NCI-H748 (cell line): Measurements from ENCODE around the gene KCNJ2.
A peak's percentile ranks its signal among the peaks of the same experiment; 100 is the strongest.

Experiments used
- DNase-seq: peaks from one replicate; lab custom pipeline; 2025; ENCODE audit not compliant: unreplicated experiment; lab: John Stamatoyannopoulos, UW

Gene KCNJ2

DNA sequence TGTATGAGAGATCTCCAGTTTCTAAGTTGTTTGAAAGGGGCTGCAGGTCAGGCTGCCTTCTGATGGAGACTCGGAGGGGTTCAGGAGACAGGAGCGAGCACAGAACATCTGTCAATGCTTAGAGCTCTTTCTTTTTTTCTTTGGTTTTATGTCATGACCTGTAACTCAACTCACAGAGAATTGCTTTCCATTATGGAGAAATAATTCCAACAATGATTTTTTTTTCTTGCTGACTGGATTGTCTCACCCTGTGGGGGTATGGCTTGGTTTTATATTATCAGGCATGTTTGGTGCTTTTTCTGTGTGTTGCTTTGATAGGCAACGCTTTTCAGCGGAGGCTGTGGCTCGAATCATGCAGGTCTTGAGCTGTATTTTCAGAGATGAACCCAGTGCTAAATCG lies 10.7 kb upstream of the KCNJ2 start:
- no peak for DNase-seq

DNA sequence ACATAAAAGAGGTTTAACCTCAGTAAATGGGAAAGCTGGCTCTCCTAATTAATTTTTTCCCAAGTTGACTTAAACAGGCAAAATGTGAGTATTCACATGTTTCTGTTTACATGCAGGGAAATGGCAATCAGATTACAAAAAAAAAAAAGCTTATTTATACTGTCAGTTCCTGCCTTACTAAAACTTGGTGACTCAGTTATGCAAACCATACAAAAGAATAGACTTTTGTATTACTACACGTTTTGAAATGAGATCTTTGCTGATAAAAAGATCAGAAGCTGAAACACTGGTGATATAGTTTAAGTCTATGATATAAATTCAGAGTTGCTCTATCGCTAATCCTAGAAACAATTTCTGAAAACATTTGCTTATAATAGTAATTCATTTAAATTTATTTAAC lies 9.4 kb upstream of the KCNJ2 start:
- DNase-seq, result no peak

DNA sequence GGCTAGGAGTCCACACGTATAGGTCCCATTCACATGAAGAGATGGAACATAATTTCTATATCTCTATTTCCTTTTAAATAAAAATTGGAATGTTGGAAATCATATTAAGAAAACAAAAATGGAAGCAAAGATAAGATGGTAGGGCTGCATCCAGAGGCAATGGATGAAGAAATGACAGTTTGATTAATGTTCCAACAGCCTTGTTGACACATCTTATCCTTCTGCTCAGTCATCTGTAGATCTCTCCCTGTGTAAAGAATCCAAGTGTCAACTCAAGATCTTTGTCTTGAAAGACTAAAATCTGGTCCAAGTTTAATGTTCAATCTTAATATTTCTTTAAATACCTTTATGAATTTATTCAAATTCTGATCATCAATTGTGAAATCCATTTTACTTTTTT lies 7.8 kb upstream of the KCNJ2 start:
- DNase-seq, result no peak

DNA sequence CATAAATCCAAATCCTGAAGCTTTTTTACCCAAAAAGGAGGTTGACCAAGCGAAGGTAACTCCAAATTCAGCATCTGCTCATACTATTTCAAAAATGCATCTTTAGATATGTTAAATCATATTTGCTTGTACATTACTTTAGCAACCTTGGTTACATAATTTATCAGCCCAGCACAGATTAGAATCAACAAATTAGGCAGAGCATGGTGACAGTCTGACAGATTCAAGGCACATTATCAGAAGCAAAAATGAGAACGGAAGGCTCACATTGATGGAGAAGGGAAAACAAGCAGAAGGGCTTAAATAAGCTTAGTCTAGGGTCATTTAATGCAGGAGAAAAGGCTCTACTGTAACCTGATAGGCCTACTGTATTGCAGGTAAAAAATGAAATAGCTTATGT lies 3.9 kb upstream of the KCNJ2 start:
- DNase-seq, result no peak

DNA sequence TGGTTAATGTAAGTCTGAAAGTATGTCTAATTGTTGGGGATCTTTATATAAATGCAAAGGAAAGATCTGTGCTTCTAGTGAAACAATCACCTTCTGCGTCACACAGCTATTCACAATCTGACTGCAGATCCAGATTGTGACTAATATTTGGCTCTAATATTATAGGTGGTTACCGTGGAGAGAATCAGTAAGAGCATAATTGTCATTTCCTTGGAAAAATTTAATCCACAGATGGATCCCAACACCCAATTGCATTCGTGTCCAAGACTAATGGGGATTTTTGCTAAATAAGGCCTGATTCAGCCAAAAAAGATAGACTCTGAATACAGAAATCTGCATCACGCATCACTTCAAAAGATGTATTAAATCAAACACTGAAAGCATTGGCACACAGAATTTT lies 2.7 kb upstream of the KCNJ2 start:
- DNase-seq, result no peak

DNA sequence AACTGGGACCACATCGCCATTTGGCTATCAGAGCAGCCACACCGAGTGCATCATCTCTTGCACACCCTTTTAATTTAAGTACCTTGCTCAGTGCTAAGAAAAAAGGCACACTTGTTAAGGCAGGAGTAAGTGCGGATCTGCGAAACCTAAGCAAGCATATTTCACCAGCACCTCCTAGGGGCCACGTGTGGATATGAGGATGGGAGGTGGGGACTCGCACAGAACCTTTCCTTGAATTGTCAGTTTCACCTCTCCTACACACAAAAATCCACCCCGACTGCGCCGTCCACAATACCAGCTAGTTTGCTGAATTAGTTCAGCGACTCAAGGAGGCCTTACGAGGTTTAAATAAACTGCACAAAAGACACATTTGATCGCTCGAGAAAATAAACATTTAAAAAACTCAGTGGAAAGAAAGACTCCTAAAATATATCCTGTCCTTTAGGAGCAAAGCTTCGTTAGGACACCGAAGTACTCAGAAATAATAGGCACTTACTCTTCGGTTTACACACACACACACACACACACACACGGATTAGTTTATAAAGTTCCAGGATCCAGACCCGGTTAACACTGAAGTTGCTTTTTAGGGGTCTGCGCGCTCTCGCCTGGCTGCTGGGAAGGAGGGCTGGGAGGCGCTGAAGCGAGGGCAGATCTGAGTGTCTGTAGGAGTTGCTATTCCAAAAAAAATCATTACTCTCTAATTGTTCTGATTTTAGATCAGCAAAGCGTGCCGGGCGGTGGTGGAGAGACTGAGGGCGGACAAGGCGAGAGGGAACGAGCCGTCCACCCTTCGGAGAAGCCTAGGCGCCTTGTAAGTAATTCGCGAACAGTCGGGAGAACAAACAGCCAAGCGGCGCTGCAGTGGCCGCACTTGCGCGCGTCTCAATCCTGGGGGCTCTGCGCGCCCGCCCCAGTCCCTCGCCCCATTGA lies 1.0 kb upstream of the KCNJ2 start:
- DNase-seq, result peak; percentile 83

DNA sequence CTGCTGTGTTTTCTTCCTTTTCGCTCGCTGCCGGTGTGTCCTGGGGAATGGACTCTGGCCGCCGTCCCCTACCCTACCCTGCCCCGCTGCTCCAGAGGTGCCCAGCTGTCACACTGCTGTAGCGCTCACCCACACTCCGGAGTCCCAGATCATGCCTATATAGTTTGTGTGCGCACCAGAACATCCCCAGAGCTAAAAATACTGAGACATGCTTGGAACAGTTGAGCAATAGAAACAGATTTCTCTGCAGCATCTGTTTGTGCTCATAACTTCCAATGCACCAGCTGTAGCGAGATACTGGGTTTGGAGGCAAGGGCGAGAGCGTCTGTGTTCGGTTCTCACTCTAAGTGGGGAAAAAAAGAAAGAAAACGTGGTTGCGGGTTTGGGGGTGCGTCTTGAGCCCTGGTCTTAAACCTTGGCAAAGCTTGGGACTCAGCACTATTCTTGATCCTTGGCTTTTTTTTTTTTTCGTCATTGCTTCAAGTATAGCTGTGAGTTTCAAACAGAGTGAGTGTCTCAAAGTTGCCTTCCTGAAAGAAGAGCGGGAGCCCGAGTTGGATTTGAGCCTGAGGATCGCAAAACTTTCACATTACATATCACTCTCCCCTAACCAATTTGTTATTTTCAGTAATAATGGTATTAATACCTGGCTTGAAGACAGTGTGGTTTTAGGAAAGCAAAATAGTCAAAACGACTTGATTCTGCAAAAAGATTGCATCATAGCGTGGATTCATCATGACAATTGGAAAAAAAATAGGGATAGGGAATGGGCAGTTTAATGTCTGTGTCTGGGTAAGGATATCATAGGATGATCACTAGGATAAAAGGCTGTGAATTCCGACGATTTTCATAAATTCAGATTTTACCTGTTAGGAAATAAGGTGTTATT lies 621 bp downstream of the KCNJ2 start:
- DNase-seq, result peak; percentile 59

DNA sequence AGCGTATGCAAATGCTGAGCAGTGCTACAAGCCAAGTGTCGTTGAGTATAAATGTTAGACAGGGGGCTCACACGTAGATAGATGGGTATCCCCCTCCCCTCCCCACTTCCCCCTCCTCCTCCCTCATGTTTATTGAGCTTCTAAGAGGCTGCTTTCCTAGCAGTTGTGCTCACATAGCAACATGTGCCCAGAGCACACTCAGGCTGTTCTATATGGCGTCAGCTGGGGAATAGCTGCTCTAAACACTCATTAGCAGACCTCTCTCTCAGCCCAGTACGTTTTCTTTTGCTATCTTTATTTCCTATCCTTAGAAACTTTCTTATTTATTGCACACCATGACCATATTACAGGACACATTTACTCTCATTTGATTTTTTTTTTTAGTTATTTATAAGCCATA lies 1.8 kb downstream of the KCNJ2 start:
- DNase-seq, result peak; percentile 17

DNA sequence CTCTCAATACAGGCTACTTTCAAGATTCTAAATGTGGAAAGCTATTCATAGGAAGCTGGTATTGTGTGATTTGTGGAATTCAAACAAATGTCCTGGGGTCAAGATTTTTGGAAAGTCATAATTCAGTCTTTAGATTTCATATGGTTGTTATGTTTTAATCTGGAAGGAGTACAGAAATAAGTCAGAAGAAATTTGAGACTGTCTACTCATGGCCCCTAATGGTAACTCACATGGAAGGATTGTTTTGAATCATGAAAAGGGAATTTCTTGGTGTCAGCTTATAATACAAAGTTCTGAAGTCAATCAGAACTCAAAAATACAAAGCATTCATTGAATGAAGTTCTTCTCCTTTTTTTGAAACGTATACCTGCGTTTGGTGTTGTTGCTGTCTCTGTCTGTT lies 3.1 kb downstream of the KCNJ2 start:
- no peak for DNase-seq

DNA sequence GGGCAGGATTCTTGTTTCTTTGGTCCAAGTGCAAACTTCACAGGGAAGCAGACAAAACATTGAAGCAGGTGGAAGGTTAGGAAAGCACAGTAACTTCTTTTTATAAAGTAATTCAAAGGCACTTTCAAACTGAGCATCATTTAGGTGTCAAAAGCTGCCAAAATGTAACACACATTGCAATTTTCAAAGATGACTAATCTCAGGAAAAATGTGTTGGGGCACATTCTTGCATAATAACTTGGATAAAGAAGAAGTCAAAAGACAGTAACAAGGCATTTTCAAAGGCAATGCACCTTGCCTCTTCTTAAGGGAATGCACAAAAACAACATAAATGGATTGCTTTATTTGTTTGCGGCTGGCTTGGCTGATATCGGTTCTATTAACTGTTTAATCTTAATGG lies 3.6 kb downstream of the KCNJ2 start:
- no peak for DNase-seq

DNA sequence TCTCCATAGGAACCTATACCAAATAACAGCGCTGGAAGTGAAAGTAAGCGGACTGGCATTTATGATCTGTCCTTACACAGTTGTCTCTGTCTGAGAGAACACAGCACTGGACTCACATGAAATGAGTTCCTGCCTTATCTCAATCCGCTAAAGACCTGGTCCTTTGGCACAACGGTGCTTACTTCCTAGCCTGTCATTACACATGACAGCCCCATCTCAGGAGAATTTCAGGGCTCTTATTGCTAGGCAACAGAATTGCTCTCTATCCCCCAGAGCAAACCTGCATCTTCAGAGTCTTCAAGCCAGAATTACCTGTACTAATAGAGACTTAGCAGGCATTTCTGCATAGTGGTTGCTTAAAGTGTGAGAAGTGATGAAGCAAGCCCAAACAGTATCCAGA lies 4.3 kb downstream of the KCNJ2 start:
- DNase-seq, result peak; percentile 29

DNA sequence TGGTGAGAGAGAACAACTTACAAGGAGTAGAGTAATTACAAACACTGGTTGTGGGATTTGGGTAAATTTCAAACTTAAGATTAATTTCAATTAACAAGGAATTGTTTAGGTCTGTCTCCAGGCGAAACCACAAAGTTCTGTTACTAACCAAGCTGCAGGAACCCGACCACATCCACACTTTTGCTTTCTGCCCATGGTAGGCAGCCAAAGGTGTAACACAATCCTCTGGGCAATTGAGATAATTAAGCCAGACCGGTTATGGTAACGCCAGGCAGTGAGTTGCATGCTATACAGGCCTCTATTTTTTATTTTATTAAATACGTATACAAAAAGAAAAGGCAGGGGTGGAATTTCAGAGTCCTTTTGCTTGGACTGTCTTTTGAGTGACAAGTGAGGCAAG lies 12.0 kb downstream of the KCNJ2 start:
- no peak for DNase-seq

DNA sequence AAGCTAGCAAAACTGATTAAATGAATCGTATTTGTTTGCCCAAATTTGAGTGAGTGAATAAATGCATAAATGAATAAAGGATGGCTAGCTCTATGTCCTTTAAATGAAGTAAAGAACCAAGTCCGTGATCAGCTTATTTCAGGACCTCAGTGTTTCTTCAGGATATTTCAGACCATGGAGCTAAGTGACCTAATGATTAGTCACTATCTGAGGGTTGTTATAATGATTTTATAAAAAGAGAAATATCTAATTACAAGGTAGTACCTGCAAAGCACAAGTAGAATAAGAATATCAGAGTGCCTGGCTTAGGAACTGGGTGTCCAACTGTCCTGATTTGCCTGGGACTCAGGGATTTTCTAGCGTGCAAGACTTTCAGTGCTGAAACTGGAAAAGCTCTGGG lies 12.5 kb downstream of the KCNJ2 start:
- no peak for DNase-seq

DNA sequence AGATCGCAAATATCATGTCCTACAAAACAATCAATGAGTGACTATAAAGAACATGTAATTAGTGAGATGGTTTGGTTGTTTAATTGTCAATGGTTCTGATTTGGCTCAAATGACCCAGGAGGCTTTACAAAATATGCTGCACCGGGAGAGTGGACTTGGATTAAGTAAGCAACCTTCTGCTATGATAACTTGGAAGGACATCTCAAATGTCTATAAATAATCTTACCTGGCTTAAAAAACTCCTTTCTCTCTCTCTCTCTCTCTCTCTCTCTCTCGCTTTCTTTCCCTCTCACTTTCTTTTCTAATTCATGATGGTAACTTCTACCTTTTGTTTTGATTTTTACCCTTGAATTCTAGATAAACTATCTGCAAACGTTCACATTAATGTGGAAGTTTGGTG lies 14.2 kb downstream of the KCNJ2 start:
- no peak for DNase-seq

DNA sequence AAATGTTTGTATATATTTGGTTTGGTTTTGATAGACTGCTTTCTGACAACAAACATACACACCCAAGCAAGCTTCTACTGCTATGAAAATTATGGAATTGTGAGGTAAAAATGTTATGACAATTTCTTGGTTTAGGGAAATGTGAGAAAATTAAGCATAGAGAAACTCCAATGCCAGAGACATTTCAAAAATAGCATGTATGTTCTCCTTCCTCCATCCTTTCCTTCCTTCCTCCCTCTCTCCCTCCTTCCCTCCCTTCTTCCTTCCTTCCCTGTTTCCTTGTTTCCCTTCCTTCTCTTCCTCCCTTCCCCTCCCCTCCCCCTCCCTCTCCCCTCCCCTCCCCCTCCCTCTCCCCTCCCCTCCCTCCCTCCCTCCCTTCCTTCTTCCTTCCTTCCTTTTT lies 14.9 kb downstream of the KCNJ2 start:
- no peak for DNase-seq

DNA sequence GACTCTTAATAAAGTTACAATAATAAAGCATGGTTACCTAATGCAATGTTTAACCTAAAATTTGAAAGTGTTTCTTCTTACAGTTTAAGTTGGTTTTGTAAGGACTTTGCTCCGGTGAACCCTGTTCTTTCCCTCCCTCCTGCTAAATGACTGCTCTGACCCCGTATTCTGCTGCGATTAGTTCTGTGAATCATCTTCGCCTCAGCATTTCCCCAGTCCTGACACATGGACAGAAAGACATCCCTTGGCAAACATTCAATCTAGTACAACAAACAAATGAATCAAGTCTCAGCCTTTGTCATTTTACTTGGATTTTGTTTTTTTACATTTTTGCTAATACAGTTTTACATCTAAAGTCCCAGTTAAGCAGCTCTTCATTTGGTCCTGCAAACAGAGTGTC lies 15.4 kb downstream of the KCNJ2 start:
- DNase-seq, result no peak

DNA sequence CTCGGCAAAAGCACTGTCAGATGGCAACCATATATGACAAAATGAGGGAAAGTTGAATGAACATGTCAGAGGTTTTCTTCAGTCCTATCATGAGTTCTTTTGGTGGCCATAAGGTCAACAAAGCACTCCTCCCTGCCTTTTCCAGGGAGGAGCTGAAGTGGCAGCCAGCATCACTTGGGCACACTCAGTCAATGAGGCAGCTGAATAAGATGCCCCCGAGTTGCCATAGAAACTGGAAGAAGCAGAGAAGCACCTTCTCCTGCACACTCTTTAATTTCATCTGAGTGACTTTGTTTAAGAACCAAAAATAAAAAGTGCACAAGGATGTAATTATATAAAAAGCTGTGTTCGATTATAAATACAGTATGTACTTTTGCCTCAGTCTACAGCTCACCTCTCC lies 16.0 kb downstream of the KCNJ2 start:
- DNase-seq, result no peak

DNA sequence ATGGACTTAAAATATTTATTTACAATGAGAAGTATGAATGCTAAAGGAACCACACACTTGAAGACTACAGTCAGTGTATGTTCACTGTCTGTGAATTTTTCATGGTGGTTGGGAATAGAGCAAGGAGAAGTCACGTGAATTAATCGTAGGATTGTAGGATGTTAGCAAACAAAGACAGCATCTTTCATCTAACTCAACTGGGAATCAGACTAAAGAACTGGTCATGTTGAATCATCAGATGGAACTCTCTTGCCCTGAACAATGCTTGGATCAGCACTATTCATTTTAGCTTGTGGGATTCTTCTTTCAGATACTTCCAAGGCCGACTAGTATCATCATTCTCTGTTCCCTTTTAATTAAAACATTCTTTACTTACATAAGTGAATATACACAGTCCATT lies 18.1 kb downstream of the KCNJ2 start:
- no peak for DNase-seq

DNA sequence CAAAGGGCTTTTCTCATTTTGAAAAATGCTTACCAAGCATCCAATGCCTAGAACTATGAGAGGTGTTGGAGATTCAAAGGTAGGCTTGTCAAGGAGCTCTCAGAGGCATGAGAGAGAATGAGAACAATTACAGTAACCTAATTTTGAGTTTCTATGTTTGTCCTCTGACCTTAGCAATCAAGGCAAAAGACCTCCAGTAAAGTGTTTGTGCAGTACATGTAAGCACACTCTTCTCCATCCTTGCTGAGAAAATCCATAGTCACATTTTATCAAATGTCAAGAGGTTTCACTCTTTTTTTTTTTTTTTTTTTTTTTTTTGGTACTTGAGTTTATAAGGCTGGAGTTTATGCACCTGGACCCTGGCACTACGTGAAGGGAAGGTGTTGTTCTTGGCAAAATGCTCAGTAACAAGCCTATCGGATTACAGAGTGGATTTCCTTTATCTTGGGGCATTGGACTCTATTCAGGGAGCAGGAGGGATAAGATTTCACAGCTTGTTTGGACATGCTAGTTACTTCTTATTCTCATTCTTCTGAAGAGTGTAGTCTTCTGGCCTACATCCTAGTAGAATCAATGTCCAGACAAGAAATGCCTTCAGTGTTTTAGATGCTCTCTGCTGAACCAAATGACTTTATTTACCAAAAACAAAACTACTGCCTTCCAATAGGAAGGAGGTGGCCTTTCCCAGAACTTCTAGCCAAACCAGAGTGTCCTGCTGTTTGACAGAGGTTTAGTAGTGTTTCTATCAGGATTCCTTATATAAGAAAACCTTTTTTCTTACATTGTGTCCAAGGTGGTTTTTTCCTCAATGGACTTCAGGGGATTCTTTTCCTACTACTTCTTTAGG lies 21.9 kb downstream of the KCNJ2 start:
- DNase-seq, result peak; percentile 50

DNA sequence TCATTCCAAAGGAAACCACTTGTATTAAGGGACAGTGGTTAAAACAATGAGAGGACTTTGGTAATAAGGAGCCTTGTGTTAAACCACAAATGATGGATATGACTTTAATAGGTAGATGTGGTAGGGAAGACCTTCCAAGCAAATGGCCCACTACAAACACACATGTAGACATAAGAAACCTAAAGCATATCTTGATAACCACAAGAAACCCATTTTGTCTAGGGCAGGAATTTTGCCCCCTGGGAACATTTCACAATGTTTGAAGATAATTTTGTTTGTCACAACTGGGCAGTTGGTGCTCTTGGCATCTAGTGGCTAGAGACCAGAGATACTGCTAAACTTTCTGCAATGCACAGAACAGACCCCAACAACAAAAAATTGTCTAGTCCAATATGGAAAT lies 25.8 kb downstream of the KCNJ2 start:
- DNase-seq, result no peak

DNA sequence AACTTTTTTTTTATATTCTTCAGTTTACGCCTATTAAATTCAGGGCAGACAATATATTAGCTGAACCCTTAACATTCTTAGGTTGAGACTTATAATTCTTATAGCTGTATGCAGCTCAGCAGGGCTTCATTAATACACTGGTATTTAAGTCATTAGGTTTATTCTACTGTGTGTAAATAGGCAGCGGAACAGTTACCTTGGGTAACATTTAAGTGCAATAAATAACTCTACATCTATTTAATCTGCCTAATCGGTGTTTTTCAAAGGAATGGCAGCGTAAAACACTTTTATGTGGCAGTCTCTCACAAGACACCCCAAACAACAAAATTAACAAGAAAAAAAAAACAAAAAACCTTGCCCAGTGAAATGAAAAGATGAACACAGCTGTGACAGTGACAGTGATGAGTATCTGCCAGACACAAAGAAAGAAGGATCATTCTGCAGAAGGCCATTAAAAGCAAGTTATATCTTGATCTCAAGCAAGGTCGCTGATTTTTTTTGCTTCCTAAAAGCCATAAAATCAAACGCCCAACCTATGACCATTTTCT lies 32.6 kb downstream of the KCNJ2 start:
- no peak for DNase-seq
